ENCODE data around the gene P2RY13.

The P2RY13 gene

GRCh38 chr3:151289445-151289844 is 39.9 kb downstream of the P2RY13 start:
- no peak for DNase-seq

- DNase-seq: no peak
Measured at GRCh38 chr3:151285940-151286339, 43.4 kb downstream of the P2RY13 start.

DNA sequence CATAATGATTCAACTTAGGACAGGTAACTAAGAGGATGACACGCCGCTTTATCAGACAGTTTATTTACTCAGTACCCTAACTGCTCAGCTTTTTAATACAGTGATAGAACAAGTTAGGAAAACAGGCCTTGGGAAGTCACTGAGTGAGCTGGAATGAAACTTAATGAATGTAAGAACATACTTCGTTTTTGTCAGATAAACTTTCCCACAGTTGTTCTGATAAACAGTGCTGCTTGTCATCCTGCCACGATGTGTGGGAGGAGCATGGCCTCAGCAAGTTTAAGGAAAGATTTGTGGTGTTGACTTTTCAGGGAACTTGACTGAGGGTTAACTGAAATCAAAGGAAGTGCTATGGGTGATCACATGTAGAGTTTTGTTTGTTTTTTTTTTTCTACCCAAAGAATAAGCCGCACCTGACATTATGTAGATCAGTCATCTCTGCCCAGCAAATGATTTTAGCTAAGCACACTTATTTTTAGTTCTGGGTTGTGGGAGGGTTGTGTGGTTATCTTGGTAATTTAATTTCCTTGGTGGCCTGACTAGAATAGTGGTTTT is 45.4 kb downstream of the P2RY13 start:
- no peak for DNase-seq

DNA sequence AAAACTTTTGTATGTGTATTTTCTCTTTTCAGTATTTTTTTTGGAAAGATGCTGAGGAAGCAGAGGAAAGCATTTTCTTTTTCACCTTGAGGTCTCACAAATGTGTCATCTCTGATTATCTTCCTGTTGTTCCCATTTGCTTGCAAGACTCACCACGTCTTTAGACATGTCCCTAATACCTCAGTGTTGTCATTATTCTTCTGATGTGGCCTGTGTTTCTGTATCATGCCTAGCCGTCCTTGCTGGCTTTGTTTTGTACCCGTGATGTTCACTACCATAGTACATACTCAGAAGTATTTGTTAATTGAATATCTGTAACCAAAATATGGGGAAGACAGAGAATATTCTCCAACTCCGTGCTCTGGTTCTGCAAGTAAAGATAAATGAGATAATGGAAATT is 46.0 kb downstream of the P2RY13 start:
- no peak for DNase-seq

DNA sequence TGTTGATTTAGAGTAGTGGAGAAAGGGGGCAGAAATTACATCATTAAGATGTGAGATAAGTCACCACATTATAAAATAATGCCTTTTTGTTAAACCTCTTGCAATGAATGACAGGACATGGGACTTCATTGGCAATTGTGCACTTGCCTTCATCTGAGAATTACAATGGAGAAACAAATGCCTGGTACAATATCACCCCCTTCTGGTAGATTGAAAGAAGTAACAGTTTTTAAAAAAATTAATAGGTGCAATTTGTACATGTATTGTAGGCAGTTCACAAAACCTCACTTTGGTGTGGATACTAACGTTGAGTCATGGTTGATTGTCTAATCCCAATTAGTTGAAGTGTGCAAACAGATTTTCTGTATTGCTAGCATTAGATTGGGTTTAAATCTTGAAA is 46.4 kb downstream of the P2RY13 start:
- DNase-seq: peak in 1 of 2 donors; percentile 73

DNA sequence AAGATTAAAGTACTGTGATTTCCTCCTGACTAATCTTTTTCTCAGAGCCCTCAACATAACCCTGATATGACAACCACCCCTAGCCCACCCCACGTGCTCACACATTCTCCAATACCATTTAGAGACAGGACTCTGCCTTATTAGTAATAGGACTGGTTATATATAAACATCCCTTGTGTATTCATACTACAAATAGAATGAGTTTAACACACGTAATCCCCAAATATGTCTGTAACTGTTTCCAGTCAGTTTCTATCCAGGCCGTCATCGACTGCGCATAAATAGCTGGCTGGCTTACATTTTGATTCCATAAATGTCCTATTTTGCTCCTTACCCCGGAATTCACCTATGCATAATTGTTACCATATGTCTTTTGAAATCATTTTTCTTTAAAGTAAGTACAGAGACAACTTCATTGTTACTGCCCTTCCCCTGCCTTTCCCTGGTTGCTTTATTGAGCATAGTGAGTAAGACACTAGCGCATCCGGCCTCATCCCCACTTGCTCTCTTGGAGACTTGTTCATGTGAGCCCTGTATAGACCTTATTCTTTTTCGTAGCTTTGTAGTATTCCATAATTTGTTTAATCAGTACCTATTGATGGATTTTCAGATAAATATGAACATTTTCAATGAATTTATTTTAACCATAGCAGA is 47.6 kb downstream of the P2RY13 start:
- no peak for DNase-seq

- DNase-seq: peak in 1 of 2 donors; percentile 93
Measured at GRCh38 chr3:151278230-151278629, 51.1 kb downstream of the P2RY13 start, which contains the start of gene P2RY14. TSS of gene P2RY14 (minus strand) at chr3:151278542. CDS start at chr3:151214316, 64,226 bp downstream.

- DNase-seq: no peak
Measured at GRCh38 chr3:151276687-151277042, 52.7 kb downstream of the P2RY13 start.
